ENCODE measurements around the gene FAM229B.

GRCh38 chr6:112148103-112148502 lies 60.7 kb downstream of the FAM229B start:
- TF ChIP-seq CTCF (conservative IDR thresholded peaks at IDR 0.05 in 1 of 2, IDR thresholded peaks at IDR 0.05 in 1 of 2; ENCODE audit: low read depth in 1 of 2, low read length in 2 of 2) (no peak), EZH2 (IDR thresholded peaks at IDR 0.05; ENCODE audit: low read length, missing control alignments) (no peak)
